Stimulated activated CD4-positive, alpha-beta T cell treated with anti-CD3 and anti-CD28 coated beads, TNF-alpha, amount 100 ng/mL, for 24 hours (primary cell): Measurements from ENCODE around the gene FUZ.
"Not testable (repeated sequence)": the region's sequence is repeated elsewhere in the genome, so short reads cannot be mapped to it uniquely, and the experiment has no call there.

Source experiments
- DNase-seq, 3 experiments: peaks; one replicate each; pipeline ENCODE4 v3.0.0-alpha.2; 2020; ENCODE audit warnings: low read depth in 3 of 3

FUZ gene

DNA sequence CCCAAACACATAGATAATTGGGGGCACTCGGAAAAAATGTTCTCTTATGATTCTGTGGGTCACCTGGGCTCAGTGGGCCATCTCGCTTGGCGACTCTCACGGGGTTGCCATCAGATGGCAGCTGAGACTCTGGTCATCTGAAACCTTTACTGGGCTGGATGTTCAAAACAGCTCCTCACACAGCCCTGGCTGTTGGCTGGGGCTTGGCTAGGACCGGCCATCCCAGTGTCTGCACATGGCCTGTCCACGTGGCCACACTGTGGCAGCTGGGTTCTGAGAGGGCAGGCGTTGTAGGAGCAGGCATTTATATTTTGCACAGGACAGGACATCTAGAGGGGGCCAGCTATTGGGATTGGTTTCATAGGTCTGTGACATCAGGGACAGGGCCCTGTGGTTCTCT lies 20.5 kb upstream of the FUZ start:
- DNase-seq, result no peak

DNA sequence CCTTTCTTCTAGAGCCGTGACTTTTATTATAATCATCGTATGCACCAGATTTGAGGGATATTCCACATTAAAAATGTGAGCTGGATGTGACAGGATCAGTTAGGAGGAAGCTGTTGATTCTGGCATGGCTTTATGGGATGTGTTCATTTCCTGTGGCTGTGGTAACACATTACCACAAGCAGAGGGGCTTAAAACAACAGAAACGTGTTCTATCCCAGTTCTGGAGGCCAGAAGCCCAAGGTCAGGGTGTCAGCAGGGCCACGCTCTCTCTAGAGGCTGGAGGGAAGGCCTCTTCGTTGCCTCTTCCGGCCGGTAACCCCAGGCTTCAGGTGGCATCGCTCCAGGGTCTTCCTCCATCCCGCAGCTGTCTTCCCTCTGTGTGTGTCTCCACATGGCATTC lies 19.5 kb upstream of the FUZ start:
- no peak for DNase-seq

DNA sequence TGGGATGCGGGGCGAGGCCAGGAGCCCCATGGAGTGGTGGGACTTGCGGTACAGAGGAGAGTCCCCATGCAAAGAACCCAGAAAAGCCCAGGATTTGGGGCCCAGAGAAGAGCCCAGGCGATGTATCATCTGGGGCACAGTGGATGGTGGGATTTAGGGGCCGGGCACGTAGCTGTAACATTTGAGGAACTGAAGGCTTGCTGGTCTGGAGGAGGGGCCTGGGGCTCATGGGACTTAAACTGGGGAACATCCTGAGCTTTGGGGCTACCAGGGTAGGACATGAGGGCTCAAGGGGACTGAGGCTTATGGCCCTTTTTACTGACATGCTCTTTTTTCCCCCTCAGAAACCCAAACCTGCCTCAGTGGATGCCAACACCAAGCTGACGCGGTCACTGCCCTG lies 18.5 kb upstream of the FUZ start:
- no peak for DNase-seq

DNA sequence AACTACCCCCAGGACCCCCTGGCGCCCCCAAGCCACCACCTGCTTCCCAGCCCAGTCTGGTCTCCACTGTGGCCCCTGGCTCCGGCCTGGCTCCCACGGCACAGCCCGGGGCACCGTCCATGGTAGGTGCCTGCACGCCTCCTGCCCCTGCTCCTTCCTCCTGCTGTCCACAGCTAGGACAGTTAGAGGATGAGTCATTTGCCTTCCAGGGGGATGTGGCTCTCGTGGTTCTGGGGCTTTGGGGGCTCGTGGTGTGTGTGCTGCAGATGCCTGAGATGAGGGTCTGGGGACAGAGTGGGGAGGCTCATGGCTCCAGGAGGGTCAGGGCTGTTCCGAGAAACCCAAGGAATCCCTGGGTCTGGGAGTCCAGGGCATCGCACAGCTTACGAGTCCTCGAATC lies 17.7 kb upstream of the FUZ start:
- no peak for DNase-seq

DNA sequence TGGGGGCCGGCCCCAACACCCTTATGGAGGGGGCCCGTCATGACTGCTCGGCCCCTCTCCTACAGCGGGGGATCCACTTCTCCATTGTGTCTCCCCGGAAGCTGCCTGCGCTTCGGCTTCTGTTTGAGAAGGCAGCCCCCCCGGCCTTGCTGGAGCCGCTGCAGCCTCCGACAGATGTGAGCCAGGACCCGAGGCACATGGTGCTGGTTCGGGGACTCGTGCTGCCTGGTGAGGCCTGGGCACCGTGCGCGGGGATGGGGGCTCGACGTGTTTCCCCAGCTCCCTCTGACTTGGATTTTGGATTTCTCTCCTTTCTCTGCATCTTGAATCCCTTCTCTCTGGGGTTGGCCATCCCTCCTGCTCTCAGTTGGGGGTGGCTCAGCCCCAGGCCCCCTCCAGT lies 16.6 kb upstream of the FUZ start:
- DNase-seq, result no peak

DNA sequence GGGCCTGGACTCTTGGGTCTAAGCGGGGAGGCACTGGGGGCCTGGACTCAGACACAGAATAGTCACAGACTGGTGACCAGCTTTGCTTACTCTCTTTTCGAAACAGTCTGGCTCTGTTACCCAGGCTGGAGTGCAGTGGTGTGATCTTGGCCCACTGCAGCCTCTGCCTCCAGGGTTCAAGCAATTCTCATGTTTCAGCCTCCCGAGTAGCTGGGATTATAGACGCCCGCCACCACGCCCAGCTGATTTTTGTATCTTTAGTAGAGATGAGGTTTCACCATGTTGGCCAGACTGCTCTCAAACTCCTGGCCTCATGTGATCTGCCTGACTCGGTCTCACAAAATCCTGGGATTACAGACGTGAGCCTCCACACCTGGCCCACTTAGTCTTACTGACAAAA lies 16.1 kb upstream of the FUZ start:
- no peak for DNase-seq

DNA sequence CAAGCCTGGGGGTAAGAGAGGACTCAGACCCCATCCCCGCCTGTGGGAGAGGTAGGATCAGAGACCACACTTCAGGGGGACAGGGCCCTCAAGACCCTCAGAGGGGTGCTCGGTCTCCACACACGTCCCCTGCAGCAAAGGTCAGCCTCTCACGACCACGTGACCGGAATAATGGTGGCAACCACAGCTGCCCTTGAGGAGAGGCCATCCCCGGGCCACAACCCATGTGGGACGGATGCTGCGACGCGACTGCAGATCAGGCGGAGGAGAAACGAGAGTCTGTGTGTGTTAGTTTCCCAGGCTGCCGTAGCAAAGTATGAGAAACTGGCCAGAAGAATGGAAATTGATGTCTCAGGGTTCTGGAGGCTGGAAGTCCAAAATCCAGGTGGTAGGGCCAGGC lies 13.9 kb upstream of the FUZ start:
- no peak for DNase-seq

DNA sequence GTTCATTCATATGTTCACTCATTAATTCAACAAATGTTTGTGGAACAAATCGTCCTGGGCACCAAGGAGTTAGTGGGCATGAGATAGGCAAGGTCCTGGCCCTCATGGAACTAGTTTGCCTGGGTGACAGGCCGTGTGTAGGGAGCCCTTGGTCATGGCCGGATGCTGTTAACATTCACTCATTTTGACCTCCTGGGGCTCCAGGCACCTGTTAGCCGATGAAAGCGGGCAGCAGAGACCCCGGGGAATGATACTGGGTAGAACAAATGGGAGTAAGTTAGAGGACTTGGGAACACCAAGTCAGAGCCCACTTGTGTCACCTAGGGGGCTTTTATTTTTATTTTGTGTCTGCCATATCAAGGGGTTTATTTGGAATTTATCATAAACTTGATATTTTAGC lies 11.6 kb upstream of the FUZ start:
- DNase-seq, result no peak

DNA sequence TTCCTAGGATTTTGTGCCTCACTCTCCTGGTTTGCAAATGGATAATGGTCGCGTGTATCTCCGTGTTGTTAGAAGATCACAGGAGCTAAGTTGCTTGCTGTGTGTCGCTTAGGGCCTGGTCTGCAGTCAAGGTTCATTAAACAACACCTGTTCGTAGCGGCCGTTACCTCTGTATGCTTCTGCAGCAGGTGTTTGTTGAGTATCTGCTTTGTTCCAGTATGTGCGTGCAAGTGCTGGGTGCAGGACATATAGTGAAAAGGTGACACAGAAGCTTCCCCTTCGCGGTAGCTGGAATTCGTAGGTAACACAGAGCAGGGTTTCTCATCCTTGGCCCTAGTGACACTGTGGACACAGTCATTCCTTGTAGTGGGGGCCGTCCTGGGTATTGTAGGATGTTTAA lies 10.4 kb upstream of the FUZ start:
- no peak for DNase-seq

DNA sequence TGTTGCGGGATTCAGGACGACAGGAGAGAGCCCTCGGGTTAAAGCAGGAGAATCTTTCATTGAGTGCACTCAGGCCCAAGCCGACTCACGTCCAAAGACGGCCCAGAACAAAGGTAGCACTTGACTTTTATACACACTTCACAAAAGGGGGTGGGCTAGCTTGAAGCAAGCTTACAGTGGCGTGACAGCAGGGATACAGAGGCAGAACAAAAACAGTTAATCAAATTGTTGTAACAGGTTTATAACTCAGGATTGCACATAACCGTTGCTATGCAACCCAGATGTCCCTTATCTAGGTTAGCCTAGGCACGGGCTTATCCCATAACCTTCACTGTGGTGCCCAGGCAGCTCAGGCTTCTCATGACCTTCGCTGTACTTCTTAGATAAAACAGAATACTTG lies 7.0 kb upstream of the FUZ start:
- DNase-seq, result no peak

DNA sequence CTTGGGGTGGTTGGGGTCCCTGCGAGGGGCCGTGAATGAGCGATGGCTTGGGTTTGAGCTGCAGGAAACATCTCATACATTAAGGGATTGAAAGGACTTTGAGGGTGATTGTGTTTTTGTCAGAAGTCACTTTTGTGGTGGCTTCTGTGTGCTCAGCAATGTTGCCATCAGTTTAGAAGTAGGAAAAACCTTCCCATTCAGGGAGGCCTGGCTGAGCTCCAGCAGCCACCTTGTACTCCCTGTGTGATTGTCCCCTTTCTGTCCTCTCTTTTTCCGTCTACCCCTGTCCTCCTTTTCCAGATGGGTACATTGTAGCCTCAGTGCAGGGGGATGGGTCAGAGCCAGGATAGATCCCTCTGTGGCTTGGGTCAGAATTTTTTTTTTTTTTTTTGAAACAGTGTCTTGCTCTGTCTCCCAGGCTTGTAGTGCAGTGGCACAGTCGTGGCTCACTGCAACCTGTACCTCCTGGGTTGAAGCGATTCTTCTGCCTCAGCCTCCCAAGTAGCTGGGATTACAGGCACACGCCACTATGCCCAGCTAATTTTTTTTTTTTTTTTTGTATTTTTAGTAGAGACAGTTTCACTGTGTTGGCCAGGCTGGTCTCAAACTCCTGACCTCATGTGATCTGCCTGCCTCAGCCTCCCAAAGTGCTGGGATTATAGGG lies 6.5 kb upstream of the FUZ start:
- not testable (repeated sequence) for DNase-seq

DNA sequence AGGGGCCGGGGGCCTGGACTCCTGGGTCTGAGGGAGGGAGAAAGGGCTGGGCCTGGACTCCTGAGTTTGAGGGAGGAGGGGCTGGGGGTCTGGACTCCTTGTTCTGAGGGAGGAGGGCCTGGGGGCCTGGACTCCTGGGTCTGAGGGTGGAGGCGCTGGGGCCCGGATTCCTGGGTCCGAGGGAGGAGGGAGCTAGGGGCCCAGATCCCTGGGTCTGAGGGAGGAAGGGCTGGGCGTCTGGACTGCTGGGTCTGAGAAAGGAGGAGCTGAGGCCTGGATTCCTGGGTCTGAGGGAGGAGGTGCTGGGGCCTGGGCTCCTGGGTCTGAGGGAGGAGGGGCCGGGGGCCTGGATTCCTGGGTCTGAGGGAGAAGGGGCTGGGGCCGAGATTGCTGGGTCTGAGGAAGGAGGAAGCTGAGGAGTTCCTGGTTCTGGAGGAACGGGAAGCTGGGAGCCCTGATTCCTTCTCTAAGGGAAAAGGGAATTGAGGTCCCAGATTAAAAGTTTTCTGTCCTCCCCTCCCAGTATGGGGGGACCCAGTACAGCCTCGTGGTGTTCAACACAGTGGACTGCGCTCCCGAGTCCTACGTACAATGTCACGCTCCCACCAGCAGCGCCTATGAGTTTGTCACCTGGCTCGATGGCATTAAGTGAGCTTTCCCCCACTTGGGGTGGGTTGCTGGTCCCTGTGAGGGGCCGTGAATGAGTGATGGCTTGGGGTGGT lies 5.7 kb upstream of the FUZ start:
- DNase-seq, result no peak

DNA sequence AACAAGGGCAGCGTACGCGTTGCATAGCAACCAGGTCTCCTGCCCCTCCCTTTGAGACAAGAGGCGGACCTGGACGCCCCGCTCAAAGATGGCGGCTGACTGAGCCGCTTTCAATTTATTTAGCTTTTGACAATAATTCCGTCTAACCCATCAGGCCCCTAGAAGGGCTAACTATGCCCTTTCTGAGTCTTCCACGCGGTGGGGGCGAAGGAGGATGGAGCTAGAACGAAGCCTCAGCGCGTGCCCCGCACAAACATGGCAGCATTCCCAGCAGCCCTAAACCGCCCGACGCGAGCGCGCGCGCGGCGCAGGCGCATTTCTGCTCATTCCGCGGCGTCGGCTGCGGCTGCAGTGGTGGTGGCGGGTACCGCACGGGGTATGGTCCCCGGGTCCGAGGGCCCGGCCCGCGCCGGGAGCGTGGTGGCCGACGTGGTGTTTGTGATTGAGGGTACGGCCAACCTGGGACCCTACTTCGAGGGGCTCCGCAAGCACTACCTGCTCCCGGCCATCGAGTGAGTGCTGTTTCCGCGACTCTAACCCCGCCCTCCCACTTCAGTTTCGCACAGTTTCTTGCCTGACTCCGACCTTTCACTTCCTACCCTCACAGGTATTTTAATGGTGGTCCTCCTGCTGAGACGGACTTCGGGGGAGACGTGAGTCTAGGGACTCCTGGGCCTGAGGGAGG lies 5.0 kb upstream of the FUZ start, which contains the start of gene MED25:
MED25 (plus strand) TSS at position 326 of the 685 bp plus-strand sequence; CDS start at position 379, 53 bp downstream.
- DNase-seq, result peak; percentile 71 to 82 (median 76)

DNA sequence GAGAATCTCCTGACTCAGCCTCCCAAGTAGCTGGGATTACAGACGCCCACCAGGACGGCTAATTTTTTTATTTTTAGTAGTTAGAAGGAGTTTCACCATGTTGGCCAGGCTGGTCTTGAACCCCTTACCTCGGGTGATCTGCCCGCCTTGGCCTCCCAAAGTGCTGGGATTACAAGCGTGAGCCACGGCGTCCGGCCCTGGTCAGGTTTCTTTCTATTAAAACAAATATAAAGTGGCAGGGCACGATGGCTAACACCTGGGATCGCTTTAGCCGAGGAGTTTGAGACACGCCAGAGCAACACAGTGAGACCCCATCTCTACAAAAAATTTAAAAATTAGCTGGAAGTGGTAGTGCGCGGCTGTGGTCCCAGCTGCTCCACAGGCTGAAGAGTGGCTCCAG lies 3.5 kb upstream of the FUZ start:
- DNase-seq, result no peak

DNA sequence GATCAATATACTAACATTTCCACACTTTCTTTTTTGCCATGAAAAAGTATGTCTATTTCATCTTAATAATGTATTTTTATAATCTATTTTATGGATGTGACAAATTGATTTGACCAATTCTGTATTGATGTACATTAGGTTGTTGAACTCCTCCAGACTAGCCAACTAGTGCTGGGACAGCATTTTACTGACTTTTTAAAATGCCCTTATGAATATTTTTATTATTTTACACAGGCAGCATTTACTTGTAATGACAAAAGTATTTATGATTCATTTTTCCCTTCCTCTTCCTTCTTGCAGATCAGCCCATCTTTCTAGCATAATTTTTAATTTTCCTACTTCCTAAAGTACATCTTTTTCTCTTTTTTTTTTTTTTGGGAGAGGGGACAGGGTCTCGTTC lies 918 bp upstream of the FUZ start:
- DNase-seq, result no peak

DNA sequence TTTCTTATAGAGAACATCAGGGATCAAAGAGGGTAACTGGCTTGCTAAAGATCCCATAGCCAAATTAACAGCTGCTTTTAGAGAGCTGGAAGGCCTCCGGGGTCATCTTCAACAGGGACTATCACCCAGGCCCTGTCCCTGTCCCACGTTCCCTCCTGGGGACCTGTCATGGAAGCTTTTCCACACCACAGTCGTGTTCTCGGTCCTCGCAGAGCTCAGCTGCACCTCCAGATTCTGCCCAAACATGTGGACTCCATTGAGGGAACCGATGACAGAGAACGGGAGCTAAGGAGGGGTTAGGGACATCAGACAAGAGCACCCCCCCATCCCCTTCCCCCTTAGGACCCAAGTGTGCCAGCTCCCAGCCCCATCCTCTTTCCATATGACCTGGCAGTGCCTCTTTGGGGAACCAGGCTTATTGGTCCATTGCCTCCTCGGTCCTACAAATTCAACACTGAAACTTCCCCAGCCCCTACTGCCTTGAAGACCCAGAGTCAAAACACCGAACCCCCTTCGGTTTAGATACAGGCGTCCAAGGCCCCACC lies 568 bp downstream of the FUZ start:
- DNase-seq, result no peak

DNA sequence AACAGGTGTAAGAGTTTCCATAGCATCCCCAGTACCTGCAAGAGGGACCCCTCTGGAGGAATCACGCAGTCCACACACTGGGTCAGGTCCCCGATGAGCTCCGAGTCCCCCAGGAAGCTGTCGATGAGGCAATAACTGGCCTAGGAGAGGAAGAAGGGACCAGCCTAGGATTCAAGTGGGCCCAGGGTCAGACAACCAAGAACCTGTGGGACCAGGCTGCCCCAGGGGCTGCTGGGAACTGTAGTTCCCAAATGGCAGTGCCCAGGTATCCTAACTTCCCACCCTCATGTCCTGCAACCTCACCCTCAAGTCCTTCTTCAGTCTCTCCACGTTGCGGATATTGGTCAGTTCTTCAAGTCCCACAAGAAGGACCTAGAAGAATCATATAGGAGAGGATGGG lies 1.8 kb downstream of the FUZ start:
- no peak for DNase-seq

DNA sequence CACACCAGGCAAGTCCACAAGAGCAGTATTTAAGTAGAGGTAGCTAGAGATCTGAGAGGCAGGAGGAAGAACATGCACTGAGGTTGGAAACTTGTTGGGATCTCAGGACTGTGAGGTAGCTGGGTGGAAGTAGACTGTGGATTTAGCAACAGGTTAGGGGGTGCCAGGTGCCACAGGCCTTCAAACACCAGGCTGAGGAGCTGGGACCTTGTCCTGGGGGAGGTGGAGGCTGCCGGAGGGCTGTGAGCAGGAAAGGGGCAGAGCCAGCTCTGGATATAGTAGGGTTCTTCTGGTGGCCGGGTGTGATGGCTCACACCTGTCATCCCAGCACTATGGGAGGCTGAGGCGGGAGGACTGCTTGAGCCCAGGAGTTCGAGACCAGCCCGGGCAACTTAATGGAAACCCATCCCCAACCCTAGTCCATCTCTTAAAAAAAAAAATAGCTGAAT lies 3.1 kb downstream of the FUZ start:
- no peak for DNase-seq

DNA sequence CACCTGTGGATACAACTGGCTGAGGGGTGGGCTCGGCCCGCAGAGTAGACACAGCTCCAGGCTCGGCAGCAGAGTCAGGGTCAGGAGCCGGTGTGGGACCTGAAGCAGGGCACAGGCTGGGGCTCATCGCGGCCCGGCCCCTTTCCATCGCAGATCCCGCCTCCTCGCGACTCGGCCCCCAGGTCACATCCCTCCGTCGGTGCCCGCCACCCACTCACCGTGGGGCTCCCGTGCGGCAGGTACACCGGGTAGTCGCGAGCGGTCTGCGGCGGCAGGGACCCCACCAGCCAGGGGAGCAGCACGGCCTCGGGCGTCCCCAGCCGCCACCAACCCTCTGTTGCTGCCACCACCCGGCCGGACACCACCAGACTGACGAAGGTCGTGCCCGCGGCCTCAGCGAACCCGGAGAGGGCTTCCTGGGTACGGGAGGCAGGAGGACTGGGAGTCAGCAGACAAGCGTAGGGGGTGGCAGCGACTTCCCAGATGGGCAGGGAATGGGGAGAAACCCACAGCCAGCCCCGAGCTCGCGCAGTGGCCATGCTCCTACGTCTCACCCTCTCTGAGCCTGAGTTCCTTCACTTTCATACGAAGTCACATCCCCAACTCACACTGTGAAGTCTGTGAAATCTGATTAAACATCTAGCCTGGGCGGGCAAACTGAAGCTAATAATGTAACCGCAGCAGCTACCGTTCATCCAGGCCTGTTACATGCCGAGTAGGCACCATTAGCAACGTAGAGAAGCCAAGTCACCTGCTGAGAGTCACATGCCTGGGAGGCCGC lies 3.7 kb downstream of the FUZ start:
- peak in 2 of 3 experiments; percentile 17 to 45 for DNase-seq

DNA sequence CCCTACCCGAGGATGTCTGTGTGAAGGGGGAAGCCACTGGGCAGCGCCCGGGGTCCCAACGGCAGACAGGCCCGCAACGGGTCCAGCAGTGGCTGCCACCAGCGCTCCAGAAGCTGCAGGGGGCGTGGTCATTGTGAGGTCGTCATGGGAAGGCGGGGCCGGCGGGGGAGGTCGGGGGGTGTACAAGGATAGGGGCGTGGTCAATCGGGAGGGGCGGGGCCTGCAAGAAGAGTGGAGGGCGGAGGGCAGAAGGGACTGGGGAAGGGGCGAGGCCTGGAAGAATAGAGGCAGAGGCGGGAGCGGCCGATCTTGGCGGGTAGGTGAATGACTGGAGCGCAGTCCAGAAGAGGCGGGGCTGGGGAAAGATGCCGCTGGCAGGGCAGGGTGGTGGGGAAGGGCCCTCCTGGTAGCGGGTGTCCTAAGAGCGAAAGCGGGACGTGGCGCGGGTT lies 4.4 kb downstream of the FUZ start:
- peak; percentile 73 to 85 (median 73) for DNase-seq

DNA sequence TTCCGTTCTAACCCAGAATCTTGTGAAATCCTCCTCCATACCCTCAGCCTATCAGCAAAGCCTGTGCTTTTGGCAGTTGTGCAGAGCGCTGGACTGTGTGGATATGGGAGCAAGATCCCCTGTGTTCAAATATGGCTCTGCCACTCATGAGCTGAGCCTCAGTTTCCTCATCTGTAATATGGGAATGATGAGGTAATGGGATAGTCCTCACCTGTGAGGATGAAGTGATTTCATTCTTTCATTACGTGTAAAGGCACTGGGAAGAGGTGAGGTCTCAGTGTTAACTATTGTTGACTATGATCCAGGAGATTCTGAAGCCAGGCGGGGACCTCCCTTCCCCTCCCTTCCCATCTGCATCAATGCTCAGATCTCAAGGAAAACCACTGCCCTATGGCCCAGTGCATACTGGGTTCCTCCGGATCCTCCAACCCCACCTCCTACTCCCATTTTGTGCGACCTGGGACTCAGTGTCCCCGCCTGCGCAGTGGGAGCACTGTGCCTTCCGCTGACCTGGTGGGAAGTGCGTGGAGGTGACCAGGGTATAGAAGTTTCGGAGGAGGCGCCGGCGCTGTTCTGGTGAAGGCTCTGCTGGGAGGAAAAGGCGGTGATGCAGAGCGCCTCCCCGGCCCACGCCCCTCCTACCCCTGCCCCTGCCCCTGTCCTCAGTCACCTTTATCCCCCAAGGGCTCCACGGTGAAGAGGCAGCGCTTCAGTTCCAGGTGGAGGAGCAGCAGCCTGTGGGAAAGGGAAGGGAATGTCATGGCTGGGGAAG lies 5.0 kb downstream of the FUZ start:
- no peak for DNase-seq
